Nephron progenitor cell (in vitro differentiated cells): ENCODE measurements around the gene OXCT1.
A peak's percentile ranks its signal among the peaks of the same experiment; 100 is the strongest.
"Not testable (repeated sequence)": the region's sequence is repeated elsewhere in the genome, so short reads cannot be mapped to it uniquely, and the experiment has no call there.

Experiments
- DNase-seq: peaks from one replicate; pipeline ENCODE4 v3.0.0; 2021
- H3K27ac Mint-ChIP-seq: 2 replicates; pipeline ENCODE4 v1.8.0; 2021; ENCODE audit warnings: mild to moderate bottlenecking, moderate library complexity, mixed read lengths
- H3K27me3 Mint-ChIP-seq: 2 replicates; pipeline ENCODE4 v1.8.0; 2021; ENCODE audit warnings: mild to moderate bottlenecking, low read depth, mixed read lengths; ENCODE audit not compliant: poor library complexity
- H3K36me3 Mint-ChIP-seq: 2 replicates; pipeline ENCODE4 v1.8.0; 2021; ENCODE audit warnings: low read depth, mixed read lengths
- H3K4me1 Mint-ChIP-seq: 2 replicates; pipeline ENCODE4 v1.8.0; 2021; ENCODE audit warnings: mixed read lengths
- H3K4me3 Mint-ChIP-seq: 2 replicates; pipeline ENCODE4 v1.8.0; 2021; ENCODE audit warnings: mild to moderate bottlenecking, moderate library complexity, mixed read lengths
- H3K9me3 Mint-ChIP-seq: 2 replicates; pipeline ENCODE4 v1.8.0; 2021; ENCODE audit warnings: mild to moderate bottlenecking, moderate library complexity, mixed read lengths
- TF ChIP-seq, protein P1 (sequence below): fragments of 200-600 bp; sonication (generic); IDR thresholded peaks from 2 replicates; pipeline ENCODE4 v1.5.0; 2021; ENCODE audit warnings: antibody characterized with exemption

Gene OXCT1

DNA sequence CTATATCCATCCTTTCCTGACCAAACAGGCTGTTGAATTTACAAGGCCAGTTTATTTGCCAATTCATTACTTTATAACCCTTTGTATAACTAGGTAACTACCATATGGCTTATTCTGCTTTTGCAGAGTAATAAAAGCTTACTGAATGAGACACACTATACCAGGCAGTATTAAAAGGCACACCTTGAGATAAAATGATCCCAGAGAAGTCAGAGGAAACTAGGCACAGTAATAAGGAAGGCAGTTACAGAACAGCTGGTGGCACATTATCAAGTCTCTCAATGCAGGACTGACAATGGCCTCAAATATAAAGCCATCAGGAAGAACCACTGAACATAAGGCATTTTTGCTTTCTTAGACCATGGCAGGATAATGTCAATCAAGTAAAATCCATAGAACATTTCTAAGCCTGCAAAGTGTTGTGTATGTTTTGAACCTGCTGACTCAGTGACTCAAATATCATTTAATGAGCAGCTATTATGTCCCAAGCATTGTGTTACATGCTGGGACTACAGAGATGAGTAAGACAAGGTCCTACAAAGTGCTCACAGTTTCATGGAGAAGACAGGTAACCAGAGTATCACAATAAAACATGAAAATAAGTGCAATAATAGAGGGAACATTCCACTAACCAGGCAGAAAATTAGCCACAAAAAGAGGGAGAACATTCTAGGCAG, 52.5 kb downstream of the OXCT1 start:
- DNase-seq, result no peak
- Mint-ChIP-seq H3K27me3 (no peaks in the 10 kb centered on the region), H3K9me3 (no peaks in the 10 kb centered on the region), H3K36me3 (peaks cover 10% of the 10 kb centered on the region), H3K27ac (no peak overlapping the region), H3K4me3 (no peak overlapping the region), H3K4me1 (no peaks in the 10 kb centered on the region)
- TF ChIP-seq, protein P1, sequence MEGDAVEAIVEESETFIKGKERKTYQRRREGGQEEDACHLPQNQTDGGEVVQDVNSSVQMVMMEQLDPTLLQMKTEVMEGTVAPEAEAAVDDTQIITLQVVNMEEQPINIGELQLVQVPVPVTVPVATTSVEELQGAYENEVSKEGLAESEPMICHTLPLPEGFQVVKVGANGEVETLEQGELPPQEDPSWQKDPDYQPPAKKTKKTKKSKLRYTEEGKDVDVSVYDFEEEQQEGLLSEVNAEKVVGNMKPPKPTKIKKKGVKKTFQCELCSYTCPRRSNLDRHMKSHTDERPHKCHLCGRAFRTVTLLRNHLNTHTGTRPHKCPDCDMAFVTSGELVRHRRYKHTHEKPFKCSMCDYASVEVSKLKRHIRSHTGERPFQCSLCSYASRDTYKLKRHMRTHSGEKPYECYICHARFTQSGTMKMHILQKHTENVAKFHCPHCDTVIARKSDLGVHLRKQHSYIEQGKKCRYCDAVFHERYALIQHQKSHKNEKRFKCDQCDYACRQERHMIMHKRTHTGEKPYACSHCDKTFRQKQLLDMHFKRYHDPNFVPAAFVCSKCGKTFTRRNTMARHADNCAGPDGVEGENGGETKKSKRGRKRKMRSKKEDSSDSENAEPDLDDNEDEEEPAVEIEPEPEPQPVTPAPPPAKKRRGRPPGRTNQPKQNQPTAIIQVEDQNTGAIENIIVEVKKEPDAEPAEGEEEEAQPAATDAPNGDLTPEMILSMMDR, result no peak

DNA sequence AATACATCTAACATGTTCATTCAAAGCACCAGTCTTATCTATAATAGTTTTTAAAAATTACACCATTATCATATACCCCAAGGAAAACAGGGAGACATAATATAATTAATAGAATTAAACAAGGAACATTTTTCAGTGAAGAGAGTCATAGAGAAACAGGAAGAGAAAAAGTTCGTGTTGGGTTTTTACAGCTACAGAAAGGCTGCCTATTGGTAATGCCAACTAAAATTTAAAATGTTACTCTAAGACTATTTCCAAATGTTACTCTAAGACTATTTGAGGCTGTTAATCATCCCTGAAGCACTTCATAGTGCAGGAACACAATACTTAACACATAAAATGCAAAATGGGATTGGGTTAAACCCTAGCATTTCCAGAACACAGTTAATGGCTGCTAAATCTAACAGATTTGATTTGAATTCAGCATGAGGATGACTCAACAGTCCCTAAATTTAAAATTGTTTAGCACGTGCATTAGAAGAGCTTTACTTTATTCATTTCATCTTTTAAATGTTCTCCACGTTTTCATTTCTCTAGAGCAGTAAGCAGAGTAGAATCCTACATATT, 54.5 kb downstream of the OXCT1 start:
- no peak overlapping the region for H3K27ac Mint-ChIP-seq

DNA sequence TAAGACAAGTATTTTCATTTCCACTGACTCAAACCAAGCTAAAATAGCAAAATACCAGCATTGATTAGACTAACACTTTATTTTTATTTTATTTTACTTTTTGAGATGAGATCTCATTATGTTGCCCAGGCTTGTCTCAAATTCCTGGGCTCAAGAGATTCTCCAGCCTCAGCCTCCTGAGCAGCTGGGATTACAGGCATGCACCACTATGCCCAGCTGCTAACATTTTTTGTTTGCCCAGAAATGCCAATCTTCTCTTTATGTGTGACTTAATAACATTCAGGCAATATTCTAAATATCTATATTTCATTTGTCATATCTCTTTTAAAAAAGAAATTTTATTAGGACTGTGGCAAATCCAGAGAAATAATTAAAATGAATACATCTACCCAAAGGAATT, 55.0 kb downstream of the OXCT1 start:
- Mint-ChIP-seq H3K4me3 (no peak overlapping the region), H3K9me3 (no peaks in the 10 kb centered on the region), H3K36me3 (peaks cover 4% of the 10 kb centered on the region), H3K4me1 (no peaks in the 10 kb centered on the region), H3K27ac (no peak overlapping the region), H3K27me3 (no peaks in the 10 kb centered on the region)
- TF ChIP-seq, protein P1, result no peak
- DNase-seq, result no peak

More for the DNA sequence above, 54.5 kb downstream of the OXCT1 start:
- Mint-ChIP-seq H3K9me3 (no peaks in the 10 kb centered on the region), H3K4me3 (no peak overlapping the region), H3K36me3 (peaks cover 4% of the 10 kb centered on the region), H3K4me1 (no peaks in the 10 kb centered on the region), H3K27me3 (no peaks in the 10 kb centered on the region)
- TF ChIP-seq, protein P1, result no peak
- no peak for DNase-seq

DNA sequence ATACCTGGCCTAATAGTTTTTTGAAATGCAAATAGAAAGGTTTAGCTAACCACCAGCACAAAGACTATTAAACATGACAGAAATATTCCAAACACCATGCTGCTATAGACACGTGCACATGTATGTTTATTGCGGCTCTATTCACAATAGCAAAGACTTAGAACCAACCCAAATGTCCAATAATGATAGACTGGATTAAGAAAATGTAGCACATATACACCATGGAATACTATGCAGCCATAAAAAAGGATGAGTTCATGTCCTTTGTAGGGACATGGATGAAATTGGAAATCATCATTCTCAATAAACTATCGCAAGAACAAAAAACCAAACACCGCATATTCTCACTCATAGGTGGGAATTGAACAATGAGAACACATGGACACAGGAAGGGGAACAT, 55.9 kb downstream of the OXCT1 start:
- not testable (repeated sequence) for H3K27me3 Mint-ChIP-seq, H3K36me3 Mint-ChIP-seq, H3K9me3 Mint-ChIP-seq, H3K4me1 Mint-ChIP-seq, H3K4me3 Mint-ChIP-seq, DNase-seq, H3K27ac Mint-ChIP-seq

DNA sequence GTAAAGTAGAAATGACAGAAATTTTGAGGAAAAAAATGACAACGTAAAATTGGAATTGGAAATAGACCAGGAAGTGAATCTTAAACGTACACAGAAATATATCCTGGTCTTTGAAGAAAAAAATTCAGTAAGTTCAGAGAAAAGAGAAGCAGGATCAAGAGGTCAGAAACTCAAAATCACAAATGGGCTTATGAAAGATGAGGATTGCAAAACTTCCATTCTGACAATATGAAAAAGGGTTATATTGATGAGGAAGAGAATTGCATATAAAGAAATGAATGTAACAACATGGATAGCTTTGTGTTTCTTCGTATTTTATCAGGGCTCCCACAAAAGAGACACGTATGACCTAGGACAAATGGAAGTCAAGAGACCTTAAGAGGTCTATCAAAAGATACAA, 58.1 kb downstream of the OXCT1 start:
- H3K27ac Mint-ChIP-seq, result peak overlapping the region; percentile 27
- H3K4me1 Mint-ChIP-seq, result no peaks in the 10 kb centered on the region
- TF ChIP-seq, protein P1, result no peak
- H3K36me3 Mint-ChIP-seq, result peaks cover 4% of the 10 kb centered on the region
- DNase-seq, result no peak
- no peaks in the 10 kb centered on the region for H3K9me3 Mint-ChIP-seq
- H3K27me3 Mint-ChIP-seq, result no peaks in the 10 kb centered on the region
- H3K4me3 Mint-ChIP-seq, result no peak overlapping the region

DNA sequence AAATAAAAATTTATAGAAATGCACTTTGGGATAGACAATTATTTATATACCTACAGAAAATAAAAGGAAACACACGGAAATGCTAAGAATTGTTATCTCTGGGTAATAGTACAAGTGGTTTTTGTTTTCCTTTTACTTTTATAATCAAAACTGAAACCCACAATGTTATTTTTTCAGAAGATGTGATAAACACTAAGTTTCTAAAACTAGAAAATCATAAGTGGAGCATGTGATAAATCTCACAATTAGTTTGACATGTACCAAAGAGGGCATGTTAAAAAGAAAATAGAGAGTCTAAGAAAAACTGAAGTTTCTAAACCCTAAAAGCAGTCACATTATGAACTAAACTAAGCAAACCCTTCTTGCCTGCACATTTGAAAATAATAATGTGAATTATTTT, 61.1 kb downstream of the OXCT1 start:
- Mint-ChIP-seq H3K9me3 (no peaks in the 10 kb centered on the region), H3K27ac (no peak overlapping the region), H3K27me3 (no peaks in the 10 kb centered on the region), H3K4me1 (no peaks in the 10 kb centered on the region), H3K36me3 (peaks cover 26% of the 10 kb centered on the region), H3K4me3 (no peak overlapping the region)
- DNase-seq, result no peak
- TF ChIP-seq, protein P1, result no peak
